IPS-18a (cell line): ENCODE results near the gene MINPP1.
"Not testable (repeated sequence)": the region's sequence is repeated elsewhere in the genome, so short reads cannot be mapped to it uniquely, and the experiment has no call there.

ENCODE experiments used
- H3K27ac ChIP-seq: one replicate; pipeline ENCODE4 v1.5.1; 2013; ENCODE audit warnings: low read length
- H3K27me3 ChIP-seq: one replicate; pipeline ENCODE4 v1.6.1; 2013; ENCODE audit warnings: mild to moderate bottlenecking, low read length; ENCODE audit not compliant: control insufficient read depth, insufficient read depth
- H3K36me3 ChIP-seq: one replicate; pipeline ENCODE4 v1.6.1; 2013; ENCODE audit warnings: low read depth, low read length; ENCODE audit not compliant: control insufficient read depth
- H3K4me1 ChIP-seq: one replicate; pipeline ENCODE4 v1.6.1; 2013; ENCODE audit warnings: low read depth, low read length; ENCODE audit not compliant: control insufficient read depth
- H3K4me3 ChIP-seq: one replicate; pipeline ENCODE4 v1.5.1; 2013; ENCODE audit warnings: low read length
- H3K9ac ChIP-seq: one replicate; pipeline ENCODE4 v1.6.1; 2013; ENCODE audit warnings: mild to moderate bottlenecking, low read length, moderate library complexity
- H3K9me3 ChIP-seq: one replicate; pipeline ENCODE4 v1.6.1; 2013; ENCODE audit warnings: low read depth, low read length; ENCODE audit not compliant: control insufficient read depth

The MINPP1 gene, protein sequence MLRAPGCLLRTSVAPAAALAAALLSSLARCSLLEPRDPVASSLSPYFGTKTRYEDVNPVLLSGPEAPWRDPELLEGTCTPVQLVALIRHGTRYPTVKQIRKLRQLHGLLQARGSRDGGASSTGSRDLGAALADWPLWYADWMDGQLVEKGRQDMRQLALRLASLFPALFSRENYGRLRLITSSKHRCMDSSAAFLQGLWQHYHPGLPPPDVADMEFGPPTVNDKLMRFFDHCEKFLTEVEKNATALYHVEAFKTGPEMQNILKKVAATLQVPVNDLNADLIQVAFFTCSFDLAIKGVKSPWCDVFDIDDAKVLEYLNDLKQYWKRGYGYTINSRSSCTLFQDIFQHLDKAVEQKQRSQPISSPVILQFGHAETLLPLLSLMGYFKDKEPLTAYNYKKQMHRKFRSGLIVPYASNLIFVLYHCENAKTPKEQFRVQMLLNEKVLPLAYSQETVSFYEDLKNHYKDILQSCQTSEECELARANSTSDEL

DNA sequence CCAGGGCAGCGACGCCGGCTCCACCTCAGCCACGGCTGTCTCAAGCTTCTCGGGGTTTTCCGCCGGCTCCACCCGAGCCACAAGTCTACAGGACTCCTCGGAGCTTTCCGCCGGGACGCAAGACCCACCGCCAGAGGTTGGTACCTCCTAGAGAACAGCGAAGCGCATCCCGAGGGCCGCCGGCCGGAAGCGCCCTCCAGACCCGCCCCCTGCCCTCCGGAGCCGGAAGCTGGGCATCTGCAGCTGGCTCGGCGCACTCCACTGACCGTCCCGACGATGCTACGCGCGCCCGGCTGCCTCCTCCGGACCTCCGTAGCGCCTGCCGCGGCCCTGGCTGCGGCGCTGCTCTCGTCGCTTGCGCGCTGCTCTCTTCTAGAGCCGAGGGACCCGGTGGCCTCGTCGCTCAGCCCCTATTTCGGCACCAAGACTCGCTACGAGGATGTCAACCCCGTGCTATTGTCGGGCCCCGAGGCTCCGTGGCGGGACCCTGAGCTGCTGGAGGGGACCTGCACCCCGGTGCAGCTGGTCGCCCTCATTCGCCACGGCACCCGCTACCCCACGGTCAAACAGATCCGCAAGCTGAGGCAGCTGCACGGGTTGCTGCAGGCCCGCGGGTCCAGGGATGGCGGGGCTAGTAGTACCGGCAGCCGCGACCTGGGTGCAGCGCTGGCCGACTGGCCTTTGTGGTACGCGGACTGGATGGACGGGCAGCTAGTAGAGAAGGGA, at the start of gene MINPP1:
TSS of gene MINPP1 (plus strand) at position 254 of the 726 bp plus-strand sequence. CDS start at position 277, 23 bp downstream.
- Histone ChIP-seq H3K27me3 (no peaks in the 10 kb centered on the region), H3K4me1 (peaks cover 10% of the 10 kb centered on the region), H3K27ac (no peak within 1 kb of the TSS), H3K9ac (peak within 1 kb of the TSS; percentile 58), H3K4me3 (peak within 1 kb of the TSS; percentile 96), H3K36me3 (peaks cover 17% of the 10 kb centered on the region), H3K9me3 (no peaks in the 10 kb centered on the region)

DNA sequence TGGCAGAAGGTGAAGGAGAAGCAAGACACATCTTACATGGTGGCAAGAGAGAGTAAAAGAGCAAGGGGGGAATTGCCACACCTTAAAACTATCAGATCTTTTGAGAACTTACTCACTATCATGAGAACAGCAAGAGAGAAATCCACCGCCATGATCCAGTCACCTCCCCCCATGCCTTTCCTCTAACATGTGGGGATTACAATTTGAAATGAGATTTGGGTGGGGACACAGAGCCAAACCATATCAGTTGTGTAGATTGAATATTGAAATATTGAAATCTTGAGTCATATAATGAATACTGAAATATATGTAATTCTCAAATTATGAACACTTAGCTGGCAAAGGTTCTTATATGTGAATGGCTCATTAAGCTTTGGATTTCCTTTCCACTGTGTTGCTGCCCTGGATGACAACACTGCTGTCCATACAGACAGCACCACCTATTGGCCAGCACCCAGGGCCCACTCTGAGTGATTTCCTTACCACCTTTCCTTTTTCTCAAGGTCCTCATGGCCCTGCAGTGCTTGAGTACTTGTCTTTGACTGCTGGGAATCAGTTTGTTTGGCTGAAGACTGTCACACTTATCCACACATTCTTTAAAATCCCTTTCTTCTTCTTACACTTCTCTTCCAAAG, 48.0 kb upstream of the MINPP1 start:
- not testable (repeated sequence) for H3K9me3 ChIP-seq, H3K27ac ChIP-seq, H3K27me3 ChIP-seq, H3K9ac ChIP-seq, H3K4me3 ChIP-seq, H3K4me1 ChIP-seq, H3K36me3 ChIP-seq

DNA sequence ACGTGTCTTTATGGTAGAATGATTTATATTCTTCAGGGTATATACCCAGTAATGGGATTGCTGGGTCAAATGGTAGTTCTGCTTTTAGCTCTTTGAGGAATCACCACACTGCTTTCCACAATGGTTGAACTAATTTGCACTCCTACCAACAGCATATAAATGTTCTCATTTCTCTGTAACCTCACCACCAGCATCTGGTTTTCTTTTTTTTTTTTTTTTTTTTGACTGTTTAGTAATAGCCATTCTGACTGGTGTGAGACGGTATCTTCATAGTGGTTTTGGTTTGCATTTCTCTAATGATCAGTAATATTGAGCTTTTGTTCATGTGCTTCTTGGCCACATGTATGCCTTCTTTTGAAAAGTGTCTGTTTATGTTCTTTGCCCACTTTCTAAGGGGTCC, 42.9 kb upstream of the MINPP1 start:
- H3K4me1 ChIP-seq, H3K4me3 ChIP-seq, H3K36me3 ChIP-seq, H3K9ac ChIP-seq, H3K27ac ChIP-seq, H3K9me3 ChIP-seq, H3K27me3 ChIP-seq: not testable (repeated sequence)

DNA sequence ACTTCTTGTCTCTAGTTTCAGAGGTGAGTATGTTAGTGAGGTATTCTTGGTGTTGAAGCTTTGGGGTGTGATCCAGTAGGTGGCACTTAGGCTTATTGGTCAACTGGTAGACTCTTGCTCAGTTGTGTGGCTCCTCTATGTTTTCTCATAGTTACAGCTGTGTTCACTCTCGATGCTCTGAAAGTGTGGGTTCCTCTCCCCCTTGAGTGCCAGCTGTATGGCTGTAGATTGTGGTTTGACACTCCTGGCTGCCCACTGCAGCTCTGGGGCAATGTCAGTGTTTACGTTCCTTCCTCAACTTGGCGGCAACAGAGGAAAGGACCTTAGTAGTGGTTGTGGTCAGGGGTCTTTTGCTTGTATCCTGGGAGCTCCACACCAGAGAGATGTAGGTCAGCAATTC, 37.8 kb upstream of the MINPP1 start:
- not testable (repeated sequence) for H3K9ac ChIP-seq, H3K27ac ChIP-seq, H3K4me3 ChIP-seq, H3K4me1 ChIP-seq, H3K9me3 ChIP-seq, H3K36me3 ChIP-seq, H3K27me3 ChIP-seq

DNA sequence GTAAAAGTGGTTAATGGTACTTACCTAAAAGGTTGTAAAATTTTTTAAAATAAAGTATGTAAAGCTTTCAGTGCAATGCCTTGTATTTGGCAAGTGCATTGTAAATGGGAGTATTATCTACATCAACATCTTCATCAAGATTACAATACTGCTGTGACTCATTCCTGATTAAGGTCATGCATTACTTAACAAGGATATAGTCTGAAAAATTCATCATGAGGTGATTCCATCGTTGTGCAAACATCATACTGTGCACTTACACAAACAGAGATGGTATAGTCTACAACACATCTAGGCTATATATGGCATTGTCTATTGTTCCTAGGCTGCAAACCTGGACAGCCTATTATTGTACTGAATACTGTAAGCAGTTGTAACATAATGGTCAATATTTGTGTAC, 16.0 kb upstream of the MINPP1 start:
- H3K36me3 ChIP-seq, H3K27me3 ChIP-seq, H3K4me3 ChIP-seq, H3K27ac ChIP-seq, H3K9ac ChIP-seq, H3K4me1 ChIP-seq, H3K9me3 ChIP-seq: not testable (repeated sequence)

DNA sequence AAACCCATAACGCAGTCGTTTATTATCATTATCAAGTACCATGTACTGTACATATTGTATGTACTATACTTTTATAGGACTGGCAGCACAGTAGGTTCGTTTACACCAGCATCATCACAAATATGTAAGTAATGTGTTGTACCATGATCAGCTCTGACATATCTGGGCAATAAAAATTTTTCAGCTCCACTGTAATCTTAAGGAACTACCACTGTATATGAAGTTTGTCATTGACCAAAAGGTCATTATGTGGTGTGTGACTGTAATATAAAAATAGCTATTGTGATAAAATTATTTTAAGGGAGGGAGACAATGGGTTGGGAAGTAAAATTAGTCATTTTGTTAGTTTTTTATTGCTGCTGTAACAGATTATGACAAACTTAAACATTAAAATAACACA, 14.4 kb upstream of the MINPP1 start:
- H3K4me1 ChIP-seq, H3K36me3 ChIP-seq, H3K9me3 ChIP-seq: not testable (repeated sequence)

DNA sequence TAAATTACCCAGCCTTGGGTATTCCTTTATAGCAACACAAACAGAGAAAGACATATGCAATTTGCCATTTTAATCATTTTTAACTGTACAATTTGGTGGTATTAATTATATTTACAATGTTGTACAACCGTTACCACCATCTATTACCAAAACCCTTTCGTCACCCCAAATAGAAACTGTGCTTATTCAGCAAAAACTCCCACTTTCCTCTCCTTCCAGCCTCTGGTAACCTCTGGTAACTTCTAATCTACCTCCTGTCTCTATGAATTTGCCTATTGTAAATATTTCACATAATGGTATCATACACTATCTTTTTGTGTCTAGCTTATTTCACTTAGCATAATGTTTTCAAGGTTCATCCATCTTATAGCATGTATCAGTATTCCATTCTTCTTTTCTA, 12.2 kb upstream of the MINPP1 start:
- H3K4me3 ChIP-seq, H3K9me3 ChIP-seq, H3K4me1 ChIP-seq, H3K27me3 ChIP-seq, H3K27ac ChIP-seq, H3K36me3 ChIP-seq, H3K9ac ChIP-seq: not testable (repeated sequence)

More for the DNA sequence above, 14.4 kb upstream of the MINPP1 start:
- H3K27ac ChIP-seq, H3K4me3 ChIP-seq, H3K27me3 ChIP-seq, H3K9ac ChIP-seq: not testable (repeated sequence)

DNA sequence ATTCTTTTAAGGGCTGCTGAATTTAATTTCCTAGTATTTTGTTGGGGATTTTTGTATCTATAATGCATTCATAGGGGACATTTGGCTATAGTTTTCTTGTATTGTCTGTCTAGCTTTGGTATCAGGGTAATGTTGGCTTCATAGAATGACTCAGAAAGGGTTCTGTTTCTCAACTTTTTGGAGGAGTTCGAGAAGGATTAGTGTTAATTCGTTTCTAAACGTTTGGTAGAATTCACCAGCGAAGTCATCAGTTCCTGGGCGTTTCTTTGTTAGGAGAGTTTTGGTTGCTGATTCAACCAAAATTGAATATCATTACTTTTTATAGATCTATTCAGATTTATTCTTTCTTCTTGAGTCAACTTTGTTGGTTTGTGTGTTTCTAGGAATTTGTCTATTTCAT, 9.2 kb upstream of the MINPP1 start:
- H3K27ac ChIP-seq, H3K4me3 ChIP-seq, H3K9ac ChIP-seq, H3K27me3 ChIP-seq, H3K4me1 ChIP-seq, H3K36me3 ChIP-seq, H3K9me3 ChIP-seq: not testable (repeated sequence)

DNA sequence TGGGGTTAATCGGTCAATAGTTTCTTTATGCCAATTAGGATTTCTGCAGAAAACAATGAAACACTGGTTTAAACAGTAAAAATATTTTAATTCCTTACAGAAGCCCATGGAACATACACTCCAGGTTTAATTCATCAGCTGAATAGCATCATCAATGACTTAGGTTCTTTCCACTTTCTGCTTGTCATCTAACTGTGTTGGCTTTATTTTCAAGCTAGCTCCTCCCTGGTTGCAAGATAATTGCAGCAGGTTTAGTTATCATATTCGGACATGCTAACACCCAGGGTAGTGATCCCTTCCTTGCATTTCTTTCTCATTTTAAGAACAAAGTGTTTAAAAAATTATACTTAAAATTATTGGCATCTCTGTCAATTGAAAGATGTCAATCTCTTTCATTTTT, 7.3 kb upstream of the MINPP1 start:
- not testable (repeated sequence) for H3K27ac ChIP-seq, H3K4me1 ChIP-seq, H3K9me3 ChIP-seq, H3K9ac ChIP-seq, H3K36me3 ChIP-seq, H3K27me3 ChIP-seq, H3K4me3 ChIP-seq

DNA sequence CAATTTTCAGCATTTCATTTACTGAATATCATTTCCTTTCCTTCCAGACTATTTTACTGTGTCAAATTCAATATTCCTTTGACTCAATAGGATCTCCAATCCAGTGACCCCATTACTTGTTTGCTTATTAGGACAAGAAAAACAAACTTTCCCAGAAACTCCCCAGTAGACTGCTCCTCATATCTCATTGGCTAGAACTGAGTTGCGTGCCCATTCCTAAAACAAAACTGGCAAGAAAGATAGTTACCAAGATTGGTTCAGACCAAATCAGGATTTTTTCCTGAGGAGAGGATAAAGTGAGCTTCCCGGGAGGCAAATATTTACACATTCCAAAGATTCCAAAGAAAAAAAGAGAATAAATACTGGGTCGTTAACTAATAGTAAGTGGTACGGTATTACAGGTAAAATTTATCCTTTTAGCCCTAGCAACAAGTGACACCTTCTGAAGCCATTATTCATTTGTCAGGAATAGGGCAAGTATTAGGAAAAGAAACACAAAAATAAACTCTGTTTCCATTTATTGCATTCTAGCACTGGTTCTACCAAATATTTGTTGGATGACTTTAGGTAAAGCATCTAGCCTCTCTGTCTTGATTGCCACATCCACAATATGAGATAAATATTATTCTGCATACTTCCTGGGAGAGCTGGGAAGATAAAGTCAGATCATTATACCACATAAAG, 6.4 kb upstream of the MINPP1 start:
- not testable (repeated sequence) for H3K27me3 ChIP-seq, H3K4me1 ChIP-seq, H3K4me3 ChIP-seq, H3K9ac ChIP-seq, H3K36me3 ChIP-seq, H3K27ac ChIP-seq, H3K9me3 ChIP-seq

DNA sequence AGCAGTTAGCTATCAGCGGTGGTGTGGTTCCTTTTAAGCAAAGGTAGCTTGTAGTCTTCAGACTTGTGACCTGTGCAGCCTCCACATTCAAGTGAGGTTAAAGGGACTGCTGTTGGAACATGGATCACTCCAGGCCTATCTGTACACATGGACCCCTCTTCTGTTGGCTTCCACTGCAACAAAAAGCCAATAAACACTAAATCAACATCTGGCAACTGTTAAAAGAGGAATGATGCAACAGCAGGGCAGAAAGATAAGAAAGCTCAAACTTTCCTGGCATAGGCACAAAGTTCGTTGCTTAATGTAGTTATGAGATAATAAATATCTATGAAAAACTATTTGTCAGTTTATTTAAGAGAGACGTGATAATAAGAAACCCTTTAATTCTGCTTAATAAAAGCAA, 4.0 kb upstream of the MINPP1 start:
- Histone ChIP-seq H3K9me3 (no peaks in the 10 kb centered on the region), H3K36me3 (no peaks in the 10 kb centered on the region), H3K9ac (no peak overlapping the region), H3K27me3 (no peaks in the 10 kb centered on the region), H3K4me3 (no peak overlapping the region), H3K27ac (no peak overlapping the region), H3K4me1 (no peaks in the 10 kb centered on the region)
